WERI-Rb-1 (cell line): ENCODE measurements around the gene COL23A1.

Source experiments
- DNase-seq: peaks from one replicate; pipeline ENCODE4 v3.0.0-alpha.2; 2020
- H3K27ac ChIP-seq: fragments of 250-450 bp; sonication (Bioruptor Pico); 2 replicates; pipeline ENCODE4 v1.5.1; 2020; ENCODE audit warnings: mild to moderate bottlenecking, moderate library complexity
- H3K27me3 ChIP-seq: fragments of 250-450 bp; sonication (Bioruptor Pico); 2 replicates; pipeline ENCODE4 v1.5.1; 2021; ENCODE audit warnings: mild to moderate bottlenecking, low read depth, moderate library complexity; ENCODE audit not compliant: insufficient read depth, severe bottlenecking
- H3K36me3 ChIP-seq: fragments of 250-450 bp; sonication (Bioruptor Pico); 2 replicates; pipeline ENCODE4 v1.5.1; 2020; ENCODE audit warnings: mild to moderate bottlenecking, moderate library complexity
- H3K4me3 ChIP-seq: 2 replicates; pipeline ENCODE4 v1.5.1; 2011; ENCODE audit warnings: low read depth, mild to moderate bottlenecking, control low read depth, low read length
- H3K9me3 ChIP-seq: fragments of 250-450 bp; sonication (Bioruptor Pico); 2 replicates; pipeline ENCODE4 v1.5.1; 2021; ENCODE audit warnings: mild to moderate bottlenecking, moderate library complexity; ENCODE audit not compliant: severe bottlenecking
- TF ChIP-seq, protein P1 (sequence below): IDR thresholded peaks from 2 replicates; pipeline ENCODE4 v1.5.1; 2011; ENCODE audit warnings: low read depth, mild to moderate bottlenecking, control low read depth, inconsistent platforms, low read length

COL23A1 gene

DNA sequence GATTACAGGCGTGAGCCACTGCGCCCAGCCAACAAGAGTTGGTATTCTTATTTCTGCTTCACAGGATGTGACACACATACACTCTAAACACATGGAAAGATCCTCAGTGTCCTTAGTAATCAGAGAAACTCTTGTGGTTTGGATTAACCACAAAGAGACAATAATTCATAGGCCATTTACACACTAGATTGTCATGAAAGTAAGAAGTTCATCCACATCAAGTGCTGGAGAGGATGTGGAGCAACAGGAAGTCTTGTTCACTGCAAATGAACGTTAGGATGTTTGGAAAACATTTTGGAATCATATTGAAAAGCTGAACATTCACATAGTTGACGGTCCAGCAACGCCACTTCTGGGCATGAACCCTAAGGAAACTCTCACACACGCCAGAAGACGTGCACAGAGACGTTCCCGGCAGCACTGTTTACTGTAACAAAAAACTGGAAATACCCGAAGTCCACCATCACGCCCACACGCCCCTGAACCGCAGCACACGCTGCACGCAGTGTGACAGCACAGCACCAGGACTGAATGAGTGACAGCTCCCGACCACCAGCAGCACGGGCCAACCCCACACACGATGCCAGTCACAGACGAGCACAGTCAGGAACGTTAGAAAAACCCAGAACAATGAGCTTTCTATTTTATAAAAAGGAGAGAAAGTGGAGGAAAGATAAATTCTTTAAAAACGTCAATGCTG, 87.6 kb downstream of the COL23A1 start:
- Histone ChIP-seq H3K27me3 (no peaks in the 10 kb centered on the region), H3K27ac (no peak overlapping the region), H3K9me3 (no peaks in the 10 kb centered on the region), H3K4me3 (no peak overlapping the region), H3K36me3 (no peaks in the 10 kb centered on the region)
- no peak for DNase-seq
- TF ChIP-seq, protein P1, sequence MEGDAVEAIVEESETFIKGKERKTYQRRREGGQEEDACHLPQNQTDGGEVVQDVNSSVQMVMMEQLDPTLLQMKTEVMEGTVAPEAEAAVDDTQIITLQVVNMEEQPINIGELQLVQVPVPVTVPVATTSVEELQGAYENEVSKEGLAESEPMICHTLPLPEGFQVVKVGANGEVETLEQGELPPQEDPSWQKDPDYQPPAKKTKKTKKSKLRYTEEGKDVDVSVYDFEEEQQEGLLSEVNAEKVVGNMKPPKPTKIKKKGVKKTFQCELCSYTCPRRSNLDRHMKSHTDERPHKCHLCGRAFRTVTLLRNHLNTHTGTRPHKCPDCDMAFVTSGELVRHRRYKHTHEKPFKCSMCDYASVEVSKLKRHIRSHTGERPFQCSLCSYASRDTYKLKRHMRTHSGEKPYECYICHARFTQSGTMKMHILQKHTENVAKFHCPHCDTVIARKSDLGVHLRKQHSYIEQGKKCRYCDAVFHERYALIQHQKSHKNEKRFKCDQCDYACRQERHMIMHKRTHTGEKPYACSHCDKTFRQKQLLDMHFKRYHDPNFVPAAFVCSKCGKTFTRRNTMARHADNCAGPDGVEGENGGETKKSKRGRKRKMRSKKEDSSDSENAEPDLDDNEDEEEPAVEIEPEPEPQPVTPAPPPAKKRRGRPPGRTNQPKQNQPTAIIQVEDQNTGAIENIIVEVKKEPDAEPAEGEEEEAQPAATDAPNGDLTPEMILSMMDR = no peak

DNA sequence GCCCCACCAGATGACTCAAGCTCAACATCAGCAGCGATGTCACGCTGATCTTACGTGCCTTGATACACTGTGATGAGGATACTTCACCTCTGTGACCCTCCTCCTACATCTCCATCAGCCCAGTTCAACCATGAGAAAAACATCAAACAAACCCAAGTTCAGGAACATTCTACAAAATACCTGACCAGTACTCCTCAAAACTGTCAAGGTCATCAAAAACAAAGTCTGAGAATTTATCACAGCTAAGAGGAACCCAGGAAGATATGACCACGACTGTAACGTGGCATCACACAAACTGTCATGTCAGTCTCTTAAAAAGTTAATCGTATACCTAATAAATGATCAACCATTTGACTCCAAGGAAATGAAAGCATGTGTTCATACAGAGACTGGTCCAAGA, 90.8 kb downstream of the COL23A1 start:
- no peak overlapping the region for H3K27ac ChIP-seq
- no peak overlapping the region for H3K4me3 ChIP-seq
- no peaks in the 10 kb centered on the region for H3K27me3 ChIP-seq
- TF ChIP-seq, protein P1 = no peak
- H3K36me3 ChIP-seq = no peaks in the 10 kb centered on the region
- DNase-seq = no peak
- H3K9me3 ChIP-seq = no peaks in the 10 kb centered on the region

DNA sequence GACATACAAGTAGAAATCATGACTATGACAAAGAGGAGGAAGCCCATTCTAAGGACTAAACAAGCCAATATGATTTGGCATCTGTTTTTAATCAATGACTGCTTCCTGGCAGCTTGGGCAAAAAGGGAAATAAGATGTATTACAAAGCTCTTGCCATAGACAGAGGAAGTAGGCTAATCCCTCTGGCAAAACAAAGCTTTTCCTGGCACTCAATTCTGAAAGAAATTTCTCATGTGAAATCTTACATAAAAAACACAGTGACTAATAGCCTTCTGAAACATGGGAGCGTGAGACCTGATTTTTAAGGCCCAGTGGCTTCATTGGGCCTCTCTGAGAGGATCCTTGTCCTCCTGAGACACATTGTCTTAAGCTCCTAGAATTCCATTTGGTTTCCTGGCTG, 93.6 kb downstream of the COL23A1 start:
- Histone ChIP-seq H3K27me3 (no peaks in the 10 kb centered on the region), H3K4me3 (no peak overlapping the region), H3K27ac (no peak overlapping the region), H3K9me3 (no peaks in the 10 kb centered on the region), H3K36me3 (no peaks in the 10 kb centered on the region)
- TF ChIP-seq, protein P1 = no peak
- no peak for DNase-seq

DNA sequence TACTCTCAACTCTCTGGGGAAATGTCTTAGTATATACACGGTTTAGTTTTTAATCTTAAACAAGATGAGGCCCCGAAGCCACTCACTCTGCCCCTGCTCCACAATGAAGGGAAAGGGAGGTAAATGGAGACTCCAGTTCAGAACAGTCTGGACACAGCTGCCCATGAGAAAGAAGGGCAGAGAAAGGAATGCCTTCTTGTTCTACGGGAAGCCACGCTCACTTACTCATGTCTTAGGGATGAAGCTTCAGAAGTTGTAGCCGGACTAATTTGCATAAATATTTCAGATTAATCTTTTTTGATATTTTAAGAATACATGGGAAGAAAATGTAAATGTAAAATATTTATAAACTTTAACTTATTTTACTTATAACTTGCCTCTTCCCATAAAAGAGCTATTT, 94.0 kb downstream of the COL23A1 start:
- Histone ChIP-seq H3K4me3 (no peak overlapping the region), H3K27me3 (no peaks in the 10 kb centered on the region), H3K36me3 (no peaks in the 10 kb centered on the region), H3K27ac (no peak overlapping the region), H3K9me3 (no peaks in the 10 kb centered on the region)
- DNase-seq = no peak
- TF ChIP-seq, protein P1 = no peak

DNA sequence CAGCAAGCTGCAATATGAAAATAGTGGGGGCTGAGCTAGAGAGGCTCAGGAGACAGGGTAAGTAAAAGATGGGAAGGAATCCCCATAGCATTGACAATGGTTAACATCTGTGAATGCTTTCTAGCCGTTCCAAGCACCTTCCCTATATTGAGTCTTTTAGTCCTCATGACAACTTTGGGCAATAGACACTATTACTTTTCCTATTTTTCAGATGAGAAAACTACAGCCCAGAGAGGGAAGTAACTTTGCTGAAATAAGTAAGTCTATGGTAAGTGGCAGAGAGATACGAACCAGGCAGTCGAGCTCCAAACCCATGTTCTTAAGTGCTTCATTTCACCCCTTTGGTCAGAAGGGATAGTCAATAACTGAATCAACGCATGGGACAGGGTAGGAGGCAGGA, 94.5 kb downstream of the COL23A1 start:
- Histone ChIP-seq H3K4me3 (no peak overlapping the region), H3K27ac (no peak overlapping the region), H3K36me3 (no peaks in the 10 kb centered on the region), H3K27me3 (no peaks in the 10 kb centered on the region), H3K9me3 (no peaks in the 10 kb centered on the region)
- TF ChIP-seq, protein P1 = no peak
- no peak for DNase-seq

DNA sequence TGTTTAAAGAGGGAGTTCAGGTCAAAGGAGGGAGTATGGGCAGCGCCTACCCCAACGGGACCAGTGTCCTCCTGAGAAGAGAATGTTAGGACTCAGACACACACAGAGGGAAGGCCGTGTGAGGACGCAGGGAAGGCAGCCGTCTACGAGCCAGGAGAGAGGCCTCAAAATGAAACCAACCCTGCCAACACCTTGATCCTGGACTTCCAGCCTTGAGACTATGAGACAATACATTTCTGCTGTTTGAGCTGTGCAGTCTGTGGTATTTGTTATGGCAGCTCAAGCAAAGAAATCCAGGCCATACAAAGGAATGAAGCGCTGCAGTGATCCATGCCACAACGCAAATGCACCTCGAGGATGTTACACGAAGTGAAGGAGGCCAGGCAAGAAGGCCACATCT, 97.9 kb downstream of the COL23A1 start:
- Histone ChIP-seq H3K9me3 (no peaks in the 10 kb centered on the region), H3K36me3 (no peaks in the 10 kb centered on the region), H3K27me3 (no peaks in the 10 kb centered on the region)

More for the DNA sequence above, 97.9 kb downstream of the COL23A1 start:
- TF ChIP-seq, protein P1 = no peak
- no peak overlapping the region for H3K4me3 ChIP-seq
- H3K27ac ChIP-seq = no peak overlapping the region
- DNase-seq = no peak
